Lower leg skin (tissue), 3 donors: ENCODE data around the gene FGFR2.

Experiments
- CTCF ChIP-seq, 3 donors: fragments of 450-650 bp; IDR thresholded peaks; one replicate each; pipeline ENCODE4 v1.5.1; 2016; ENCODE audit warnings: antibody characterized with exemption in 3 of 3, mild to moderate bottlenecking in 3 of 3, moderate library complexity in 2 of 3
- POLR2A ChIP-seq, 2 donors: fragments of 450-650 bp; IDR thresholded peaks; one replicate each; pipeline ENCODE4 v1.6.1; 2016 to 2017; ENCODE audit warnings: antibody characterized with exemption in 2 of 2, mild to moderate bottlenecking in 1 of 2, moderate library complexity in 1 of 2

GRCh38 chr10:121509796-121510195, 88.4 kb downstream of the FGFR2 start:
- TF ChIP-seq CTCF (IDR thresholded peaks at IDR 0.05) = no peak
- no peak for TF ChIP-seq POLR2A (IDR thresholded peaks at IDR 0.05)
